DOHH2 (cell line): Measurements from ENCODE around the gene GRM4.

Experiments used
- H3F3A ChIP-seq: fragments of 200-600 bp; sonication (generic), shearing (Covaris generic); 2 replicates; pipeline ENCODE4 v1.6.0; 2016; ENCODE audit warnings: antibody characterized with exemption, mild to moderate bottlenecking; ENCODE audit not compliant: control insufficient read depth, insufficient read depth
- H3K27ac ChIP-seq: fragments of 200-600 bp; sonication (generic); 2 replicates; pipeline ENCODE4 v1.5.1; 2014; ENCODE audit warnings: low read depth, mild to moderate bottlenecking, low read length, moderate library complexity
- H3K27me3 ChIP-seq: fragments of 200-600 bp; sonication (generic); 2 replicates; pipeline ENCODE4 v1.6.1; 2014; ENCODE audit warnings: mild to moderate bottlenecking, low read length, mixed read lengths; ENCODE audit not compliant: control insufficient read depth
- H3K36me3 ChIP-seq: fragments of 200-600 bp; sonication (generic); 2 replicates; pipeline ENCODE4 v1.6.1; 2014; ENCODE audit warnings: mild to moderate bottlenecking, low read length, moderate library complexity, mixed read lengths; ENCODE audit not compliant: control insufficient read depth
- H3K4me1 ChIP-seq: fragments of 200-600 bp; sonication (generic); 2 replicates; pipeline ENCODE4 v1.6.1; 2014; ENCODE audit warnings: mild to moderate bottlenecking, low read length, mixed read lengths; ENCODE audit not compliant: control insufficient read depth
- H3K4me2 ChIP-seq: fragments of 200-600 bp; sonication (generic); 2 replicates; pipeline ENCODE4 v1.6.0; 2014; ENCODE audit warnings: mild to moderate bottlenecking, low read length, moderate library complexity
- H3K4me3 ChIP-seq: fragments of 200-600 bp; sonication (generic); 2 replicates; pipeline ENCODE4 v1.5.1; 2014; ENCODE audit warnings: mild to moderate bottlenecking, low read length, mixed read lengths
- H3K79me2 ChIP-seq: fragments of 200-600 bp; sonication (generic); 2 replicates; pipeline ENCODE4 v1.6.1; 2014; ENCODE audit warnings: mild to moderate bottlenecking, low read length, mixed read lengths; ENCODE audit not compliant: control insufficient read depth
- H3K9me2 ChIP-seq: fragments of 200-600 bp; sonication (generic); replicated peaks from 2 replicates; pipeline ENCODE4 v1.6.1; 2014; ENCODE audit warnings: mild to moderate bottlenecking, low read length, mixed read lengths; ENCODE audit not compliant: control insufficient read depth
- H3K9me3 ChIP-seq: fragments of 200-600 bp; sonication (generic); 2 replicates; pipeline ENCODE4 v1.6.1; 2014; ENCODE audit warnings: antibody characterized with exemption, low read length, mixed read lengths; ENCODE audit not compliant: control insufficient read depth, insufficient read depth
- H4K20me1 ChIP-seq: fragments of 200-600 bp; sonication (generic); 2 replicates; pipeline ENCODE4 v1.6.0; 2014; ENCODE audit warnings: low read depth, mild to moderate bottlenecking, antibody characterized with exemption, low read length, moderate library complexity; ENCODE audit not compliant: control insufficient read depth, insufficient read depth
- CTCF ChIP-seq: fragments of 200-600 bp; sonication (generic); IDR thresholded peaks from one replicate; pipeline ENCODE4 v1.5.1; 2014; ENCODE audit warnings: antibody characterized with exemption, mild to moderate bottlenecking, low read depth, low read length; ENCODE audit not compliant: poor library complexity, severe bottlenecking
- EZH2phosphoT487 ChIP-seq: fragments of 200-600 bp; sonication (generic); IDR thresholded peaks from 2 replicates; pipeline ENCODE4 v1.6.1; 2017; ENCODE audit warnings: borderline replicate concordance, mild to moderate bottlenecking, antibody characterized with exemption, low read length, moderate library complexity, mixed read lengths

The GRM4 gene

DNA sequence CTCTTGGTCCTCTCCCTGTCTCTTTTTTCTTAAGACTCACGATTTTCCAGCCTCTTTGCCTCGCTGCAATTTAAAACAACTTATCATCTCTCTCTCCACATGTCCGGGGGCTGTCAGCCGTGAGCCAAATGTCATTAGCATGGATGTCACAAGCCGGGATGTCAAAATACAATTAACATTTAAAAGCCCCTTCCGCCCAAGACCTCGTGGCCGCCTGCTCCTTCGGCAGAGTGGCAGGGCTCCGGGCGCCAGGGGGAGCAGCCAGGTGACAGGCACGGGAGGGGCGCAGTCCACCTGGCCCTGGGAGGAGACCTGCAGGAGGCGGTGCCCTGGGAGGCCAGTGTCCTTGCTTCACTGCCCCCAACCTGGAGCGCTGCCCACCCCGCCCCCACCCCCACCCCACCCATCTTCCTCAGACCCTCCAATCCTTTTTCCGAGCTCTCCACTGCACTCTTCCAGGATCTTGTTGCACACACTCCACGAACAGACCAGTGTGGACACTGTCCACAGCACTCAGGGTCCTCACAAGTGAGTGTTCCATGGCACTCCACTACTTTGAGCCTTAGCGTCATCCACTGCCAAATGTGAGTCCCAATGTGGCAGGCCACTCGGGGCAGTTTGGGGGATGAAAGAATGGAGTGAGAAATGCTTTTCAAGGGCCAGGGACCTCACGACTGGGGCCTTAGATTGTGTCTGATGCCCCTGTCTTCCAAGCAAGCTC lies 5.6 kb upstream of the GRM4 start:
- Histone ChIP-seq H3K79me2 (no peaks in the 10 kb centered on the region), H3K9me2 (no peaks in the 10 kb centered on the region), H3K4me3 (no peak overlapping the region), H3K4me2 (no peak overlapping the region), H3F3A (no peaks in the 10 kb centered on the region), H4K20me1 (no peaks in the 10 kb centered on the region), H3K27ac (no peak overlapping the region), H3K36me3 (no peaks in the 10 kb centered on the region), H3K27me3 (peaks cover 57% of the 10 kb centered on the region), H3K4me1 (peaks cover 24% of the 10 kb centered on the region), H3K9me3 (no peaks in the 10 kb centered on the region)
- TF ChIP-seq EZH2phosphoT487: no peak
- no peak for TF ChIP-seq CTCF

GRCh38 chr6:34150766-34151165 lies 4.9 kb upstream of the GRM4 start:
- Histone ChIP-seq H3K79me2 (no peaks in the 10 kb centered on the region), H3K4me3 (no peak overlapping the region), H3K9me3 (no peaks in the 10 kb centered on the region), H4K20me1 (no peaks in the 10 kb centered on the region), H3K27ac (no peak overlapping the region), H3K36me3 (no peaks in the 10 kb centered on the region), H3K9me2 (no peaks in the 10 kb centered on the region), H3K4me2 (no peak overlapping the region), H3K4me1 (peaks cover 26% of the 10 kb centered on the region), H3F3A (no peaks in the 10 kb centered on the region), H3K27me3 (peaks cover 65% of the 10 kb centered on the region)
- TF ChIP-seq CTCF: no peak

DNA sequence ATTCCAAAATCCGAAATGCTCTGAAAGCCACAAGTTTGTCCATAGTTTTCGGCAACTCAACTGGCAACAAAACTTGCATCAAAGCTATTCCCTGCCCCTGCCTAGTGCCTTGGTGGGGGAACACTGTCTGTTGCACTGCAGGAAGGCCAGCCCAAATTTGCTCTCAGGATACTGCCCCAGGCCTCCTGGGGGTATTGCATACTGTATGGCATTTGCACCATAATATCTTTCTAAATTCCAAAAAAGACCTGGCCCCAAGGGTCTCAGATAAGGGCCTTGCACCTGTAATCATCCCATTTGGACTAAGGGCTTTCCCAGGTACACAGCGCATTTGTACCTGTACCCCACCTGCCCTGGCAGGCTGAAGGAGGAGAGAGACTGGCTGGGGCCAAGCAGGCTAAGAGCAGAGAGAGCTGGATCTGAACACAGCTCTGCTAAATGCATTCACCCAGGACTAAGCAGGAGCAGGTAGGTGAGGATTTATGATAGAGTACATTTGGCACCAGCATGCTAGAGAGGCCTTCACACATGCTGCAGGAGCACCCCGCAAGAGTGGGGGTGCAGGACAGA lies 4.0 kb upstream of the GRM4 start:
- Histone ChIP-seq H3K27me3 (peaks cover 70% of the 10 kb centered on the region), H3K36me3 (no peaks in the 10 kb centered on the region), H3K27ac (no peak overlapping the region), H3K4me3 (no peak overlapping the region), H3F3A (no peaks in the 10 kb centered on the region), H4K20me1 (no peaks in the 10 kb centered on the region), H3K9me3 (no peaks in the 10 kb centered on the region), H3K79me2 (no peaks in the 10 kb centered on the region), H3K9me2 (no peaks in the 10 kb centered on the region), H3K4me2 (no peak overlapping the region), H3K4me1 (peaks cover 30% of the 10 kb centered on the region)
- no peak for TF ChIP-seq CTCF
- no peak for TF ChIP-seq EZH2phosphoT487
